Measurements from ENCODE around the gene MAP3K1.

Gene MAP3K1

GRCh38 chr5:56824019-56824418 is 8.7 kb downstream of the MAP3K1 start:
- Histone ChIP-seq H3K9me3 (ENCODE audit: severe bottlenecking) (no peaks in the 10 kb centered on the region), H3K27ac (no peak overlapping the region), H3K4me3 (ENCODE audit: low read depth, low read length) (no peak overlapping the region), H3K27me3 (ENCODE audit: insufficient read depth, low read depth, severe bottlenecking) (no peaks in the 10 kb centered on the region), H3K36me3 (peaks cover 9% of the 10 kb centered on the region)
- no peak for TF ChIP-seq CTCF (IDR thresholded peaks at IDR 0.05; ENCODE audit: low read depth, low read length)
- no peak for DNase-seq

- TF ChIP-seq CTCF (IDR thresholded peaks at IDR 0.05; ENCODE audit: low read depth, low read length) = no peak
- Histone ChIP-seq H3K27ac (no peak overlapping the region), H3K36me3 (peaks cover 9% of the 10 kb centered on the region), H3K27me3 (ENCODE audit: insufficient read depth, low read depth, severe bottlenecking) (no peaks in the 10 kb centered on the region), H3K9me3 (ENCODE audit: severe bottlenecking) (no peaks in the 10 kb centered on the region), H3K4me3 (ENCODE audit: low read depth, low read length) (no peak overlapping the region)
- no peak for DNase-seq
These were observed 10.0 kb downstream of the MAP3K1 start for GRCh38 chr5:56825222-56825824.

- TF ChIP-seq CTCF (IDR thresholded peaks at IDR 0.05; ENCODE audit: low read depth, low read length) = peak; percentile 56
- Histone ChIP-seq H3K4me3 (ENCODE audit: low read depth, low read length) (no peak overlapping the region), H3K9me3 (ENCODE audit: severe bottlenecking) (no peaks in the 10 kb centered on the region), H3K27ac (no peak overlapping the region), H3K27me3 (ENCODE audit: insufficient read depth, low read depth, severe bottlenecking) (no peaks in the 10 kb centered on the region), H3K36me3 (no peaks in the 10 kb centered on the region)
- DNase-seq = peak; percentile 34
These were observed 11.7 kb downstream of the MAP3K1 start for GRCh38 chr5:56827049-56827448.

- no peak for TF ChIP-seq CTCF (IDR thresholded peaks at IDR 0.05; ENCODE audit: low read depth, low read length)
- Histone ChIP-seq H3K27ac (no peak overlapping the region), H3K4me3 (ENCODE audit: low read depth, low read length) (no peak overlapping the region), H3K36me3 (no peaks in the 10 kb centered on the region), H3K27me3 (ENCODE audit: insufficient read depth, low read depth, severe bottlenecking) (no peaks in the 10 kb centered on the region), H3K9me3 (ENCODE audit: severe bottlenecking) (no peaks in the 10 kb centered on the region)
- DNase-seq = no peak
These were observed 12.6 kb downstream of the MAP3K1 start for GRCh38 chr5:56827924-56828323.

- Histone ChIP-seq H3K4me3 (ENCODE audit: low read depth, low read length) (no peak overlapping the region), H3K36me3 (no peaks in the 10 kb centered on the region), H3K9me3 (ENCODE audit: severe bottlenecking) (no peaks in the 10 kb centered on the region), H3K27me3 (ENCODE audit: insufficient read depth, low read depth, severe bottlenecking) (no peaks in the 10 kb centered on the region), H3K27ac (no peak overlapping the region)
- DNase-seq = no peak
- no peak for TF ChIP-seq CTCF (IDR thresholded peaks at IDR 0.05; ENCODE audit: low read depth, low read length)
These were observed 14.0 kb downstream of the MAP3K1 start for GRCh38 chr5:56829137-56829908.
